ENCODE measurements around the gene COMMD10. TPM values are rescaled to one million over a fixed set of nuclear protein-coding genes. Genes with fewer than 3 reads are reported as not detected.

COMMD10 gene
- total and polyA plus RNA-seq, 8 donors, result 12.8 to 21.8 (median 14.6) TPM

GRCh38 chr5:116145416-116145815 lies 60.6 kb downstream of the COMMD10 start:
- no peak for TF ChIP-seq CTCF (IDR thresholded peaks at IDR 0.05)
- DNase-seq (no peak), FAIRE-seq (no peak), ATAC-seq (no peak)
- intact Hi-C loops (cut with DNase I), result no loop called here
- Histone ChIP-seq H3K4me1 (no peaks in the 10 kb centered on the region), H3K9me3 (no peaks in the 10 kb centered on the region), H3K27me3 (no peaks in the 10 kb centered on the region), H3K4me3 (no peak overlapping the region), H3K27ac (no peak overlapping the region), H3K36me3 (no peaks in the 10 kb centered on the region)
- 91 to 93% methylated on average over 3 of the region's 3 CpGs for WGBS, 2 donors

- intact Hi-C loops (cut with DNase I), result no loop called here
- ATAC-seq (no peak), DNase-seq (no peak), FAIRE-seq (no peak)
- Histone ChIP-seq H3K27ac (no peak overlapping the region), H3K27me3 (no peaks in the 10 kb centered on the region), H3K9me3 (no peaks in the 10 kb centered on the region), H3K4me1 (no peaks in the 10 kb centered on the region), H3K4me3 (no peak overlapping the region), H3K36me3 (no peaks in the 10 kb centered on the region)
- no peak for TF ChIP-seq CTCF (IDR thresholded peaks at IDR 0.05)
These were observed 67.3 kb downstream of the COMMD10 start for GRCh38 chr5:116152169-116152568.

DNA sequence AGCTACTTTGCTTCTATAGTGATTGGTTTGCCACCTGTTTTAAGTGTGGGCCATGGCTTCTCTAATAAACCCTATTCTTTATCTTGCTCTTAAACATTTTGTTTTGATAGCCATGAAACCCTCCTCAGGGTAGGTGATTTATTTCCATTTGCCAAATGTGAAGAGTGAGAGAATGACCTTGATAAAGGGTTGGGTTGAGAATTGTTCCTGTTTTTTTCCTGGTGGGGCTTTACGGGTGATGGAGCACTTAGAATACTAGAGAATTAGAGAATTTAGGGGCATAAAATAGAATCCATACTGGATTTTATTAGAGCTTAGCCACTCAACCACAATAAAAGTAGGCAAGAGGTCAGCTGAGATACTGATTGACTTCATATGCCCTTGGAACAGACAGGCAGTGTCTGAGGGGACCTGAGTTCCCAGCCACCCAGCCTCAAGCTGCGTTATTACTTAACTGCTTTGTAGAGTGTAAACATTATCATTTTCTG lies 68.9 kb downstream of the COMMD10 start:
- Histone ChIP-seq H3K27me3 (no peaks in the 10 kb centered on the region), H3K9me3 (no peaks in the 10 kb centered on the region), H3K27ac (no peak overlapping the region), H3K4me1 (no peaks in the 10 kb centered on the region), H3K36me3 (no peaks in the 10 kb centered on the region), H3K4me3 (no peak overlapping the region)
- intact Hi-C loops (cut with DNase I), result no loop called here
- DNase-seq (no peak), ATAC-seq (peak in 2 of 4 donors; percentile 25 to 37), FAIRE-seq (no peak)
- no peak for TF ChIP-seq CTCF (IDR thresholded peaks at IDR 0.05)
- WGBS, 2 donors, result 59 to 62% methylated on average over 2 of the region's 2 CpGs

GRCh38 chr5:116154252-116154651 lies 69.4 kb downstream of the COMMD10 start:
- intact Hi-C loops (cut with DNase I), result no loop called here
- Histone ChIP-seq H3K27me3 (no peaks in the 10 kb centered on the region), H3K4me3 (no peak overlapping the region), H3K4me1 (no peaks in the 10 kb centered on the region), H3K27ac (no peak overlapping the region), H3K36me3 (no peaks in the 10 kb centered on the region), H3K9me3 (no peaks in the 10 kb centered on the region)
- FAIRE-seq (no peak), ATAC-seq (peak in 2 of 4 donors; percentile 25 to 32), DNase-seq (no peak)
- no peak for TF ChIP-seq CTCF (IDR thresholded peaks at IDR 0.05)

DNA sequence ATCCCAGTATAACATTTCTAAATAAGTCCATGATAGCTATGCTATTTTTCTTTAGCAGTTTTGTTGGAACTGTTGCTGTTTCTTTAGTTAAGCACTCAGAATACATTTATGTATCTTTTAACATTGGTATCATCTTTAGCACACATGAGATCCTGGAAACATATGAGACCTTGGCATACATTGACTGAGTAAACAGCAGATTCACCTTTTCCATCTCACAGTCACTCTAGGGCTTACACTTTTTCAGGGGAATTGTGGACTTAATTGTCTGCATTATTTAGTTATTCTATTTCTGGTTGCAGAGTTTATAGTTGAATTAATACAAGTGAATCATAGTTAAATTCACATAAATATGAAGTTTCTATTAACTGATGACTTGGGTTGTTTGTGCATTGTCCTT lies 70.1 kb downstream of the COMMD10 start:
- Histone ChIP-seq H3K4me1 (no peaks in the 10 kb centered on the region), H3K4me3 (no peak overlapping the region), H3K36me3 (no peaks in the 10 kb centered on the region), H3K9me3 (no peaks in the 10 kb centered on the region), H3K27ac (no peak overlapping the region), H3K27me3 (no peaks in the 10 kb centered on the region)
- FAIRE-seq (no peak), DNase-seq (no peak), ATAC-seq (no peak)
- intact Hi-C loops (cut with DNase I), result no loop called here
- no peak for TF ChIP-seq CTCF (IDR thresholded peaks at IDR 0.05)

All from pancreas (tissue), 10 donors.